Fibroblast of skin of left biceps (primary cell): ENCODE measurements around the gene HIVEP2.

Experiments used
- DNase-seq, 2 experiments: peaks; one replicate each; pipeline ENCODE4 v3.0.0-alpha.2; 2013; ENCODE audit warnings: low read depth in 2 of 2

Gene HIVEP2

GRCh38 chr6:142887517-142887916, 57.5 kb downstream of the HIVEP2 start:
- DNase-seq, result no peak

GRCh38 chr6:142886431-142887170, 58.4 kb downstream of the HIVEP2 start:
- DNase-seq, result no peak

GRCh38 chr6:142885182-142885867, 59.7 kb downstream of the HIVEP2 start:
- peak; percentile 89 to 90 for DNase-seq

GRCh38 chr6:142884214-142885035, 60.6 kb downstream of the HIVEP2 start:
- no peak for DNase-seq

GRCh38 chr6:142883011-142883410, 62.0 kb downstream of the HIVEP2 start:
- DNase-seq, result peak; percentile 47 to 59

GRCh38 chr6:142881761-142882160, 63.2 kb downstream of the HIVEP2 start:
- DNase-seq, result no peak

GRCh38 chr6:142881290-142881689, 63.7 kb downstream of the HIVEP2 start:
- no peak for DNase-seq

DNA sequence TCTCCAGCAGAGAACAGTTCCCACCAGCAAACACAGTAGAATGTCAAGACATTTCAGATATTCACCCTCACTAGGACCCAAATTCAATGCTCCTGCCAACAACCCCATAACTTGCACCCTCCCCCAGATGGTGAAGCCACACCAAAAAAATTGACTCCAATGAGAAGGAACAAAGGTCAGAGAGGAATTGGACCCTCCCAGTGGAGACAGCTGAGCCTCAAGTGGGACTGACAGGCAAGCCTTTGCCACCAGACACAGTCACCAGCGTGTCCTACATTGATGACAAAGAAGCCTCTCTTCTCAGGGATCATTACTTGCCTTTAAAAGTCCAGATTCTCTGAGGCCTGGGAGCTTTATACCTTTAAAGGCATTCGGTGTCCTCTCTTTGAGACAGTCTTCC, 64.8 kb downstream of the HIVEP2 start:
- DNase-seq, result no peak

GRCh38 chr6:142879527-142879926, 65.4 kb downstream of the HIVEP2 start:
- no peak for DNase-seq

DNA sequence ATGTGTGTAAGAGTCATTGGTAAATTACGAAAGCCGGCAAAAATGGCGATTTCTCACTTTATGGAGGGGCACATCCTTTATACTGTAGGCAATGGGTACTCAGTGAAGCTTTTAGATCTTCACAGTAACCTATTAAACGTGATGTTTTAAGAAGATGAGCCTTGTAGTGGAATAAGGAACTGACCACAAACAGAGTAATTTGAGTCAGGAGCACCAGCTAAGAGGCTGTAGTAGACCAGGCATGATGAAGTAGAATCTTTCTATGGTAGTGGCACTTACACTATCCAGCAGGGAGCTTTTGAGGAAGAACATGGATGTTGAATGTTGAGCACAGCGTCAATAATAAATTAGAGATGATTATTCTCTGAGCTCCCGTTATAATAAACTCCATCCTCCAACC, 65.9 kb downstream of the HIVEP2 start:
- no peak for DNase-seq

- DNase-seq, result no peak
Observed at GRCh38 chr6:142878407-142878806, 66.6 kb downstream of the HIVEP2 start.

DNA sequence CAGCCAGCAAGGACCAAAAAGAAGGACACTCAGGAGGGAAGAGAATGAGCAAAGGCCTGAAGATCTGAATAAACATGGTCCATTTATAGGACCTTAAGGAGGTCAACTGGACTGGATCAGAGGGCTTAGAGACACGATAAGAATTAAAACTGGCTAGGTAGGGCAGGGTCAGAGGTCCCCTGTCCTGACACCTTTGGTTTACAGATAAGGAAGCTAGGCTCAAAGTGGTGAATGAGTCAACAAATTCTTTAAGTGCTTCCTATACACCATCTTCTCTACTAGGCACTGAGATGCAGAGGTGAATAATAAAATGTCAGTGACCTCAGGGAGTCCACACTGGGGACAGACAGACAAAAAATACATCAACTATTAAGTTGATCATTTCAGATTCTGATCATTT, 70.3 kb downstream of the HIVEP2 start:
- no peak for DNase-seq

DNA sequence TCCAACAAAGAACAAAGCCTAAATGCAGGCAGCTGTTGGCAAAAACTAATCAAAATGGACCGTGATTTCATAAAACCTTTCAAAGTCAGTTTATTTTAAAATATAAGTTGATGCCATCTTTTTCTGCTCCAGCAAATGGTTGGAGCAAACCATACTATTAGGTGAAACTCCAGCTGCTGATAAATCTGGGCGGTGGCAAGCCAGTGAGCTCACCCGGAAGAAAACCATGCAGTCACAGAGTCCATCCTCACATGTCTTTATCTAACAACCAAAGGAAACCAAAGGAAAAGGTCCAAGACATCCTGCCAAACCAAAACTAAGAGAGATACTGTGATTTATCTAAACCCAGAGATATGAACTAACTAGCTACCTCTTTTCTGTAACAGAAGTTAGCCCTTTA, 72.6 kb downstream of the HIVEP2 start:
- DNase-seq, result no peak

- peak; percentile 36 to 43 for DNase-seq
Observed at GRCh38 chr6:142871910-142872331, 73.1 kb downstream of the HIVEP2 start.

DNA sequence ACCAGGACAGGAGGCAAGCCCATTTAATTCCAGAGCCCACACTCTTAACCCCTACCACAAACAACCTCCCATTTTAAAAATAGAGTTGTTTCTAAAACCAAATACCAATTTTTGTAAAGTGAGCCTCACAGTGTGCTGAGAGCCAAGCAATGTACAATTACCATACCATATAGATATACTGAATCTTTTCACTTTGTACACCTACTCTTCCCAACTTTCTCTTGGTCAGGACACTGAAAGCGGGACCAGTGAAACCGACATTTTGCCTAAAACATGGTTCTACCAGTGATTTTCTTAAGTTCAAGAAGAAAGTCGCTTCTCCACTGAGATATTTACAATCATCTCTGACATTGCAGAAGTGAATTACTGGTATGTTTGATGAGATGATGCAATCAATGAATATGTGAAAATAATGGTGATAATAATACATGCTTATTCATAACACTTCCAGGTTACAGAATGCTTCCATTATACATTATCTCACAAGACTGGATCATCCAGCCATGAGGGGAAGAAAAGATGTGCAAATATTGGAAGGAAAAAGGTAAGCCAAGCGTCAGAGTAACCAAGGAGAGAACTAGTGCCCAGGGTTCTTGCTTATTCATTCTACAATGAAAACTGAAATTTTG, 74.1 kb downstream of the HIVEP2 start:
- no peak for DNase-seq

DNA sequence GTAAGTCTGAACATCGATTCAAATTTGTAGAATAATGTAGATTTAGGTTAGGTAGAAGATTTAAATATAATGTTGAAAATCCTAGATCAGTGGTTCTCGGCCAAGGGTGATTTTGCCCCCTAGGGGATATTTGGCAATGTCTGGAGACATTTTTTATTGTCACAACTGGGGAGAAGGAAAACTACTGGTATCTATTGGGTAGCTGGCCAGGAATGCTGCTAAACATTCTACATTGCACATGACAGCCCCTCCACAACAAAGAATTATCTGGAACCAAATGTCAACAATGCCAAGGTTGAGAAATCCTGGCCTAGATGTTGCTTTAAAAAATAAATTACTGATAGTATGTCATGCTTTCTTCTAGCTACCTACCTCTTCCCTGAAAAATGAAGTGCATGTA, 76.1 kb downstream of the HIVEP2 start:
- DNase-seq, result no peak

GRCh38 chr6:142867988-142868812, 76.8 kb downstream of the HIVEP2 start:
- DNase-seq, result no peak

- DNase-seq, result no peak
Observed at GRCh38 chr6:142867355-142867801, 77.6 kb downstream of the HIVEP2 start.

DNA sequence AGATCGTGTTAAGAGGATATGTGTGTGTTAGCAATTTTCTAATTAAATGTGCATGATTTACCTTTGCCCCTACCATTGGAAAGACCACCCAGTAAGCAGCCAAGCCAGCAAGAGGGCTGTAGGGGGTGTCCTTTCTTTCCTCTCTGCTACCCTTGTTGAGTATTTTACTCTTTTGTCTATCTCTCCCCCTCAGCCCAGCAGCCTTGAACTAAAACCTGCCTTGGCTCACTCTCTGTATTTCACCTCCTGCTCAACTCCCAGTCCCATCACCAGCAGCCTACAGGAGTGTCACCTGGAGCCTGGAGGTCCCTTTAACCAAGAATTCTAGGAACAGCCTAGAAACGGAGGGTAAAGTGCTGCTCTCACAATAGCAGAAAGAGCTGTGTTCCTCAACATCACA, 81.0 kb downstream of the HIVEP2 start:
- DNase-seq, result no peak

DNA sequence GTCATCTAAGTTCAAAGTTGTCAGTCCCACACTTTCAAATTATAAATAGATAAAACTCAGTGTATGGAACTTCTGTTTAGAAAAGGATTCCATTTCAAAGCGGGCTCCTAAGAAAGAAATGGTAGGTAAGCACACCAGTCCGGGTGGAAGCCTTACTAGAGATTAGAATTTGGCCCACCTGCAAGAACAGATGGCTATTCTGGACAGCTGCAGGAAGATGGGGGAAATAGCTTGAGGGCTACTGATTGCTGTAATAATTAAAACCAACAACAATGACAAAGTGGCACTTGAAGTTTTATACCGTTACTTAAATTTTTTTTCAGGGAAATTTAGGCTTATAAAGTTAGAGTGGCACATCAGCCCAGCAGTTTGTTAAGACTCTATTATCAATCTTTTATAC, 83.3 kb downstream of the HIVEP2 start:
- no peak for DNase-seq

DNA sequence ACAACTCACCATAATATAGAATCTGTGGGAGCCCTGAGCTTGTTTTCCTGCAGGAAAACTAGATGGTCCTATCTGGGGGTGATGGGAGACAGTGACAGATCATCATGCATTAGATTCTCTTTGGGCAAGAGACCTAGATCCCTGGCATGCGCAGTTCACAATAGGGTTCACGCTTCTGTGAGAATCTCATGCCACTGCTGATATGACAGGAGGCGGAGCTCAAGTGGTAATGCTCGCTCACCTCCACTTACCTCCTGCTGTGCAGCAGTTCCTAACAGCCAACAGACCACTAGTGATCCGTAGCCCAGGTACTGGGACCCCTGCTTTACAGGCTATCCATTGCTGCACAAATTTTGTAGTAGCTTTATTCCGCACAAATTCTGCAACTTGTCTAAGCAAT, 84.5 kb downstream of the HIVEP2 start:
- no peak for DNase-seq
